Lower leg skin (tissue), 4 donors: ENCODE results near the gene TRAK1. TPM values are rescaled to one million over a fixed set of nuclear protein-coding genes. Genes with fewer than 3 reads are reported as not detected.

Experiments used
- DNase-seq, 2 donors: peaks; one replicate each; pipeline ENCODE4 v3.0.0-alpha.2; 2019; ENCODE audit warnings: low spot score in 2 of 2
- H3K4me3 ChIP-seq: fragments of 200-600 bp; sonication (generic); 2 replicates; pipeline ENCODE4 v1.5.1; 2017; ENCODE audit warnings: mild to moderate bottlenecking, low read depth; ENCODE audit not compliant: poor library complexity, severe bottlenecking
- CTCF ChIP-seq, 3 donors: fragments of 450-650 bp; IDR thresholded peaks; one replicate each; pipeline ENCODE4 v1.5.1; 2016; ENCODE audit warnings: antibody characterized with exemption in 3 of 3, mild to moderate bottlenecking in 3 of 3, moderate library complexity in 2 of 3
- POLR2A ChIP-seq, 2 donors: fragments of 450-650 bp; IDR thresholded peaks; one replicate each; pipeline ENCODE4 v1.6.1; 2016 to 2017; ENCODE audit warnings: antibody characterized with exemption in 2 of 2, mild to moderate bottlenecking in 1 of 2, moderate library complexity in 1 of 2
- WGBS, 2 donors: methylation state at CpG; one replicate each; pipeline ENCODE4 v1.1.5; 2018; 5-methylcytosine and 5-hydroxymethylcytosine counted together
- intact Hi-C: fragments of 100-400 bp; cut with DNase I; formaldehyde crosslinking; loops from one replicate; pipeline ENCODE4 v1.15.0; 2023; ENCODE audit warnings: low total_unique reads
- total RNA-seq, 4 donors: library from RNA; depleted of rRNA; stranded (reverse); fragments of >200 nt; gene quantifications; one replicate each; pipeline ENCODE4 v1.1.0, GENCODE V29; 2016

The TRAK1 gene
- total RNA-seq, 4 donors from 2014 or later: 69.0 to 96.3 (median 84.9) TPM

- intact Hi-C loops: no loop called here
- TF ChIP-seq CTCF (IDR thresholded peaks at IDR 0.05) (no peak), POLR2A (IDR thresholded peaks at IDR 0.05) (no peak)
- no peak overlapping the region for H3K4me3 ChIP-seq
- no peak for DNase-seq
- WGBS, 2 donors: 73 to 77% methylated on average over 4 of the region's 4 CpGs
These were observed 23.1 kb downstream of the TRAK1 start for GRCh38 chr3:42114130-42114725.

- WGBS, 2 donors: 56 to 66% methylated on average over 13 of the region's 13 CpGs
- no peak for TF ChIP-seq CTCF (IDR thresholded peaks at IDR 0.05)
- TF ChIP-seq POLR2A (IDR thresholded peaks at IDR 0.05): no peak
- DNase-seq: peak in 1 of 2 donors; percentile 72
- intact Hi-C loops: loop anchor here (5.0 kb wide), 1 partner anchor 77 kb away; no protein-coding TSS in a partner anchor
- H3K4me3 ChIP-seq: no peak overlapping the region
These were observed 24.1 kb downstream of the TRAK1 start for GRCh38 chr3:42115215-42115614.

- H3K4me3 ChIP-seq: no peak overlapping the region
- no peak for TF ChIP-seq POLR2A (IDR thresholded peaks at IDR 0.05)
- no peak for TF ChIP-seq CTCF (IDR thresholded peaks at IDR 0.05)
- intact Hi-C loops: loop anchor here (5.0 kb wide), 1 partner anchor 76 kb away; no protein-coding TSS in a partner anchor
- DNase-seq: peak in 1 of 2 donors; percentile 54
- 94 to 96% methylated on average over 9 of the region's 9 CpGs for WGBS, 2 donors
These were observed 24.8 kb downstream of the TRAK1 start for GRCh38 chr3:42115946-42116345.

- no peak overlapping the region for H3K4me3 ChIP-seq
- intact Hi-C loops: loop anchor here (5.0 kb wide), 1 partner anchor 76 kb away; no protein-coding TSS in a partner anchor
- no peak for DNase-seq
- TF ChIP-seq POLR2A (IDR thresholded peaks at IDR 0.05): no peak
- no peak for TF ChIP-seq CTCF (IDR thresholded peaks at IDR 0.05)
- 95 to 97% methylated on average over 1 of the region's 1 CpG for WGBS, 2 donors
These were observed 25.3 kb downstream of the TRAK1 start for GRCh38 chr3:42116466-42116865.

- intact Hi-C loops: loop anchor here (5.0 kb wide), 1 partner anchor 75 kb away; no protein-coding TSS in a partner anchor
These were observed 26.2 kb downstream of the TRAK1 start for GRCh38 chr3:42117175-42118008.

More at GRCh38 chr3:42117175-42118008, 26.2 kb downstream of the TRAK1 start:
- 17 to 29% methylated on average over 14 of the region's 14 CpGs for WGBS, 2 donors
- peak in 1 of 2 donors; percentile 86 for DNase-seq
- TF ChIP-seq CTCF (IDR thresholded peaks at IDR 0.05) (no peak), POLR2A (IDR thresholded peaks at IDR 0.05) (no peak)
- H3K4me3 ChIP-seq: no peak overlapping the region
